SK-N-SH (cell line): Measurements from ENCODE around the gene ENTPD7. TPM values are rescaled to one million over a fixed set of nuclear protein-coding genes. Genes with fewer than 3 reads are reported as not detected.

Experiments used
- CTCF ChIA-PET: fragments of 300-600, 350-600 bp; formaldehyde crosslinking; extraction: SDS; loops from one replicate; lab custom pipeline; 2021; lab: Yijun Ruan, JAX
- POLR2A ChIA-PET: fragments of 350-600 bp; sonication (Branson Sonifier 250); formaldehyde crosslinking; extraction: SDS; loops from one replicate; lab custom pipeline; 2020; ENCODE audit warnings: antibody characterized with exemption, inconsistent platforms; lab: Yijun Ruan, JAX
- DNase-seq: peaks from one replicate; pipeline ENCODE4 v3.0.0; 2012
- H2AFZ ChIP-seq: fragments of 200-600 bp; sonication (generic); 2 replicates; pipeline ENCODE4 v1.8.1; 2016; ENCODE audit warnings: antibody characterized with exemption, mild to moderate bottlenecking, low read depth
- H3F3A ChIP-seq: fragments of 200-600 bp; sonication (generic); replicated peaks from 2 replicates; pipeline ENCODE3; 2016; ENCODE audit warnings: antibody characterized with exemption, mild to moderate bottlenecking; ENCODE audit not compliant: insufficient read depth
- H3K27ac ChIP-seq, 2 experiments: fragments of 200-500 bp in 1 of 2; fragments of 200-600 bp in 1 of 2; sonication (Bioruptor generic) in 1 of 2; sonication (generic), shearing (Covaris generic) in 1 of 2; 2 replicates each; pipeline versions ENCODE4 v1.5.1 to v1.6.1; 2014 to 2016; ENCODE audit warnings: low read depth in 2 of 2, inconsistent platforms in 1 of 2, low read length in 1 of 2, mild to moderate bottlenecking in 1 of 2, mixed read lengths in 1 of 2
- H3K27me3 ChIP-seq: fragments of 200-600 bp; sonication (generic), shearing (Covaris generic); 2 replicates; pipeline ENCODE4 v1.6.1; 2016; ENCODE audit warnings: mixed run types; ENCODE audit not compliant: insufficient read depth
- H3K36me3 ChIP-seq, 2 experiments: fragments of 200-500 bp in 1 of 2; fragments of 200-600 bp in 1 of 2; sonication (Bioruptor generic) in 1 of 2; sonication (generic) in 1 of 2; replicated peaks in 1 of 2; 2 replicates each; pipeline versions ENCODE3 to v1.5.1; 2014 to 2016; ENCODE audit warnings: low read length in 1 of 2, mild to moderate bottlenecking in 1 of 2; ENCODE audit not compliant: insufficient read depth in 2 of 2, control insufficient read depth in 1 of 2
- H3K4me1 ChIP-seq, 2 experiments: fragments of 200-500 bp in 1 of 2; fragments of 200-600 bp in 1 of 2; sonication (Bioruptor generic) in 1 of 2; sonication (generic), shearing (Covaris generic) in 1 of 2; 2 replicates each; pipeline versions ENCODE4 v1.5.1 to v1.6.1; 2014 to 2016; ENCODE audit warnings: low read depth in 1 of 2, low read length in 1 of 2, mixed run types in 1 of 2; ENCODE audit not compliant: insufficient read depth in 2 of 2, control insufficient read depth in 1 of 2
- H3K4me2 ChIP-seq: fragments of 200-600 bp; sonication (generic), shearing (Covaris generic); 2 replicates; pipeline ENCODE4 v1.6.1; 2017; ENCODE audit warnings: mixed run types
- H3K4me3 ChIP-seq, 2 experiments: fragments of 200-500 bp in 1 of 2; fragments of 200-600 bp in 1 of 2; sonication (Bioruptor generic) in 1 of 2; sonication (generic), shearing (Covaris generic) in 1 of 2; 2 replicates each; pipeline versions ENCODE4 v1.5.1 to v1.8.1; 2014 to 2016; ENCODE audit warnings: low read depth in 2 of 2, inconsistent platforms in 1 of 2, low read length in 1 of 2, mild to moderate bottlenecking in 1 of 2, mixed read lengths in 1 of 2, moderate library complexity in 1 of 2
- H3K79me2 ChIP-seq: fragments of 200-600 bp; sonication (generic); 2 replicates; pipeline ENCODE4 v1.8.1; 2017; ENCODE audit warnings: mild to moderate bottlenecking; ENCODE audit not compliant: insufficient read depth
- H3K9ac ChIP-seq: fragments of 200-600 bp; sonication (generic); 2 replicates; pipeline ENCODE4 v1.6.1; 2017; ENCODE audit warnings: mixed run types
- H3K9me2 ChIP-seq: fragments of 200-600 bp; sonication (generic); 2 replicates; pipeline ENCODE4 v1.6.1; 2017; ENCODE audit warnings: mixed run types
- H3K9me3 ChIP-seq: fragments of 200-600 bp; sonication (generic); 2 replicates; pipeline ENCODE4 v1.6.1; 2017; ENCODE audit warnings: mixed run types, mild to moderate bottlenecking, moderate library complexity
- H4K20me1 ChIP-seq: fragments of 200-600 bp; sonication (generic); 2 replicates; pipeline ENCODE4 v1.6.1; 2017; ENCODE audit warnings: mild to moderate bottlenecking, mixed run types; ENCODE audit not compliant: insufficient read depth
- CHD2 ChIP-seq: fragments of 150-350 bp; IDR thresholded peaks from 2 replicates; pipeline ENCODE4 v1.6.1; 2018; ENCODE audit warnings: low read length; ENCODE audit not compliant: partially characterized antibody
- FOXM1 ChIP-seq: IDR thresholded peaks from 2 replicates; pipeline ENCODE4 v1.4.0; 2012; ENCODE audit warnings: low read depth, mild to moderate bottlenecking
- GABPA ChIP-seq: IDR thresholded peaks from 2 replicates; pipeline ENCODE4 v1.4.0; 2012; ENCODE audit warnings: low read depth, mild to moderate bottlenecking
- JUND ChIP-seq: IDR thresholded peaks from 2 replicates; pipeline ENCODE4 v1.4.0; 2012
- MEF2A ChIP-seq: IDR thresholded peaks from 2 replicates; pipeline ENCODE4 v1.4.0; 2012; ENCODE audit warnings: low read depth, borderline replicate concordance
- MXI1 ChIP-seq: IDR thresholded peaks from 2 replicates; pipeline ENCODE4 v1.6.1; 2012; ENCODE audit warnings: mild to moderate bottlenecking, low read depth, low read length, improper control_type of control experiment
- NFIC ChIP-seq: IDR thresholded peaks from 2 replicates; pipeline ENCODE4 v1.4.0; 2012; ENCODE audit warnings: borderline replicate concordance
- NRF1 ChIP-seq: IDR thresholded peaks from 2 replicates; pipeline ENCODE4 v1.6.1; 2012; ENCODE audit warnings: low read depth, mild to moderate bottlenecking, low read length
- RXRA ChIP-seq: IDR thresholded peaks from 2 replicates; pipeline ENCODE4 v1.4.0; 2012; ENCODE audit warnings: low read depth, mild to moderate bottlenecking, borderline replicate concordance
- SMC3 ChIP-seq: IDR thresholded peaks from 2 replicates; pipeline ENCODE4 v1.6.1; 2012; ENCODE audit warnings: low read depth, low read length, improper control_type of control experiment
- TCF12 ChIP-seq: IDR thresholded peaks from 2 replicates; pipeline ENCODE4 v1.4.0; 2012
- TEAD4 ChIP-seq: IDR thresholded peaks from 2 replicates; pipeline ENCODE4 v1.4.0; 2012; ENCODE audit warnings: mild to moderate bottlenecking, borderline replicate concordance; ENCODE audit not compliant: insufficient read depth
- WGBS: methylation state at CpG from one replicate; pipeline ENCODE4 v1.1.6; 2017; ENCODE audit warnings: low lambda C conversion rate; 5-methylcytosine and 5-hydroxymethylcytosine counted together
- polyA plus RNA-seq, 3 experiments: library from polyadenylated mRNA; depleted of rRNA; stranded (reverse); fragments of >200 nt; gene quantifications; 2 replicates each; pipeline ENCODE4 v1.2.3, GENCODE V29; 2012
- TF ChIP-seq, protein P1 (sequence below): fragments of 150-350 bp; IDR thresholded peaks from 2 replicates; pipeline ENCODE4 v1.6.1; 2016; ENCODE audit warnings: mild to moderate bottlenecking, low read depth, low read length
- TF ChIP-seq, protein P2 (sequence below): IDR thresholded peaks from 2 replicates; pipeline ENCODE4; 2012
- TF ChIP-seq, protein P3 (sequence below): IDR thresholded peaks from 2 replicates; pipeline ENCODE4 v1.4.0; 2012; ENCODE audit warnings: low read depth, borderline replicate concordance
- TF ChIP-seq, protein P4 (sequence below): IDR thresholded peaks from 2 replicates; pipeline ENCODE4 v1.4.0; 2012; ENCODE audit warnings: low read depth, borderline replicate concordance
- TF ChIP-seq, protein P5 (sequence below): IDR thresholded peaks from 2 replicates; pipeline ENCODE4 v1.6.1; 2012; ENCODE audit warnings: mild to moderate bottlenecking, low read depth, low read length, moderate library complexity
- TF ChIP-seq, protein P6 (sequence below): fragments of 150-350 bp; IDR thresholded peaks from 2 replicates; pipeline ENCODE4 v1.6.1; 2017; ENCODE audit warnings: antibody characterized with exemption, low read length, low read depth, borderline replicate concordance

ENTPD7 gene
- polyA plus RNA-seq, 1 of the 3 experiments (the other 2 are of a cell fraction), result 3.9 TPM

DNA sequence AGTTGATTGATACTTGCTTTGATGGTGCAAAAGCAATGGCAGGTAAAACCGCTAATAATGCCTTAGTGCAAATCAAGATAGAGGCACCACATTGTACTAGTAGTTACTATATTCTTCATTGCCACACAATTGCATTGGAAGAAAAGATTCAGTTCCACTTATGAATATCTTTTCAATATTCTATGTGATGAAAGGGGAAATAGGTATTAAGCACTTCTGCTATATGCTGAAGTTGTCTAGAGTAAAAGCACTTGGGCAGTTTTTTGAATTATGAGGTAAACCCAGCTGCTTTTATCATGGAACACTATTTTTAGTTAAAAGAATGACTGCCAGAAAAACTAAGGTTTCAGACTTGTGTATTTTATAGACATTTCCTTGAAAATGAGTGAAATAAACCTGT, 15.5 kb downstream of the ENTPD7 start:
- Histone ChIP-seq H3K4me3 (no peak overlapping the region), H4K20me1 (no peaks in the 10 kb centered on the region), H3F3A (peaks cover 7% of the 10 kb centered on the region), H3K79me2 (peaks cover 38% of the 10 kb centered on the region)
- TF ChIP-seq TEAD4 (no peak), FOXM1 (no peak), MXI1 (no peak), GABPA (no peak), CHD2 (no peak), SMC3 (no peak), MEF2A (no peak), RXRA (no peak), TCF12 (no peak)
- TF ChIP-seq, protein P1, sequence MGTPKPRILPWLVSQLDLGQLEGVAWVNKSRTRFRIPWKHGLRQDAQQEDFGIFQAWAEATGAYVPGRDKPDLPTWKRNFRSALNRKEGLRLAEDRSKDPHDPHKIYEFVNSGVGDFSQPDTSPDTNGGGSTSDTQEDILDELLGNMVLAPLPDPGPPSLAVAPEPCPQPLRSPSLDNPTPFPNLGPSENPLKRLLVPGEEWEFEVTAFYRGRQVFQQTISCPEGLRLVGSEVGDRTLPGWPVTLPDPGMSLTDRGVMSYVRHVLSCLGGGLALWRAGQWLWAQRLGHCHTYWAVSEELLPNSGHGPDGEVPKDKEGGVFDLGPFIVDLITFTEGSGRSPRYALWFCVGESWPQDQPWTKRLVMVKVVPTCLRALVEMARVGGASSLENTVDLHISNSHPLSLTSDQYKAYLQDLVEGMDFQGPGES, result no peak
- TF ChIP-seq, protein P2, sequence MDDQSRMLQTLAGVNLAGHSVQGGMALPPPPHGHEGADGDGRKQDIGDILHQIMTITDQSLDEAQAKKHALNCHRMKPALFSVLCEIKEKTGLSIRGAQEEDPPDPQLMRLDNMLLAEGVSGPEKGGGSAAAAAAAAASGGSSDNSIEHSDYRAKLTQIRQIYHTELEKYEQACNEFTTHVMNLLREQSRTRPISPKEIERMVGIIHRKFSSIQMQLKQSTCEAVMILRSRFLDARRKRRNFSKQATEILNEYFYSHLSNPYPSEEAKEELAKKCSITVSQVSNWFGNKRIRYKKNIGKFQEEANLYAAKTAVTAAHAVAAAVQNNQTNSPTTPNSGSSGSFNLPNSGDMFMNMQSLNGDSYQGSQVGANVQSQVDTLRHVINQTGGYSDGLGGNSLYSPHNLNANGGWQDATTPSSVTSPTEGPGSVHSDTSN, result no peak
- TF ChIP-seq, protein P3, sequence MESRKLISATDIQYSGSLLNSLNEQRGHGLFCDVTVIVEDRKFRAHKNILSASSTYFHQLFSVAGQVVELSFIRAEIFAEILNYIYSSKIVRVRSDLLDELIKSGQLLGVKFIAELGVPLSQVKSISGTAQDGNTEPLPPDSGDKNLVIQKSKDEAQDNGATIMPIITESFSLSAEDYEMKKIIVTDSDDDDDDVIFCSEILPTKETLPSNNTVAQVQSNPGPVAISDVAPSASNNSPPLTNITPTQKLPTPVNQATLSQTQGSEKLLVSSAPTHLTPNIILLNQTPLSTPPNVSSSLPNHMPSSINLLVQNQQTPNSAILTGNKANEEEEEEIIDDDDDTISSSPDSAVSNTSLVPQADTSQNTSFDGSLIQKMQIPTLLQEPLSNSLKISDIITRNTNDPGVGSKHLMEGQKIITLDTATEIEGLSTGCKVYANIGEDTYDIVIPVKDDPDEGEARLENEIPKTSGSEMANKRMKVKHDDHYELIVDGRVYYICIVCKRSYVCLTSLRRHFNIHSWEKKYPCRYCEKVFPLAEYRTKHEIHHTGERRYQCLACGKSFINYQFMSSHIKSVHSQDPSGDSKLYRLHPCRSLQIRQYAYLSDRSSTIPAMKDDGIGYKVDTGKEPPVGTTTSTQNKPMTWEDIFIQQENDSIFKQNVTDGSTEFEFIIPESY, result no peak
- TF ChIP-seq, protein P4, sequence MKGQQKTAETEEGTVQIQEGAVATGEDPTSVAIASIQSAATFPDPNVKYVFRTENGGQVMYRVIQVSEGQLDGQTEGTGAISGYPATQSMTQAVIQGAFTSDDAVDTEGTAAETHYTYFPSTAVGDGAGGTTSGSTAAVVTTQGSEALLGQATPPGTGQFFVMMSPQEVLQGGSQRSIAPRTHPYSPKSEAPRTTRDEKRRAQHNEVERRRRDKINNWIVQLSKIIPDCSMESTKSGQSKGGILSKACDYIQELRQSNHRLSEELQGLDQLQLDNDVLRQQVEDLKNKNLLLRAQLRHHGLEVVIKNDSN, result no peak
- TF ChIP-seq, all 33 proteins: peak for 0
- no peak for DNase-seq
- Histone ChIP-seq H3K4me2 (no peak overlapping the region), H3K9ac (no peak overlapping the region), H3K36me3 (peaks cover 11 to 30% of the 10 kb centered on the region in 2 experiments), H3K4me1 (peaks cover 0 to 4% of the 10 kb centered on the region in 2 experiments; a peak in 2 of 4 replicates), H3K27me3 (no peaks in the 10 kb centered on the region), H3K9me2 (no peaks in the 10 kb centered on the region), H3K9me3 (no peaks in the 10 kb centered on the region), H2AFZ (no peak overlapping the region), H3K27ac (no peak overlapping the region)
- ChIA-PET POLR2A (no interaction called here), CTCF (no interaction called here)
- 96% methylated on average over 1 of the region's 1 CpG for WGBS

DNA sequence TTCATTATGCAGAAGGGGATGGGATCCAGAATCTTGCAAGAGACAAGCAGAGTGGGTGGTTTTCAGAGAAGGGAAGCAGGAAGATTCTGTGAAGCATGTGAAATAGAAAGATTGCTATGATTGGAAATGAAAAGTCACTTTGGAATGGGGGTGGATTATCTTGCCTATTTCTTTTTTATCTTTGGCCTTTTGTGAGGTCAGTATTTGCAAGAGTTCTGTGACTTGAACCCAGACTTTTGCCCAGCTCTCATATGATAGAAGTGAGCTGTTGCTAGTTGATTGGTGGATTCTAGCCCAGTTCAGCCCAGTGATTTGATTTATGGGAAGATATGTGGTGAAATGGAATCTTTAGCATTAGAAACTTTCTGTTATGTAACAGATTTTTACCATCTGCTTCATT, 17.1 kb downstream of the ENTPD7 start:
- Histone ChIP-seq H3K4me2 (no peak overlapping the region), H3K9ac (no peak overlapping the region), H3K9me2 (no peaks in the 10 kb centered on the region), H3K27ac (peak overlapping the region; percentile 47 to 53; a peak in 3 of 4 replicates), H3K9me3 (no peaks in the 10 kb centered on the region), H3K36me3 (peaks cover 22 to 35% of the 10 kb centered on the region in 2 experiments), H3K4me1 (peaks cover 0 to 4% of the 10 kb centered on the region in 2 experiments; a peak in 2 of 4 replicates), H3K27me3 (no peaks in the 10 kb centered on the region), H3K79me2 (peaks cover 30% of the 10 kb centered on the region), H2AFZ (no peak overlapping the region), H4K20me1 (no peaks in the 10 kb centered on the region), H3K4me3 (no peak overlapping the region), H3F3A (peaks cover 7% of the 10 kb centered on the region)
- POLR2A ChIA-PET, result no interaction called here
- DNase-seq, result no peak
- CTCF ChIA-PET, result interaction anchor here (1.3 kb wide), 1 partner anchor 46 kb away, joined by 3 read pairs; no protein-coding TSS in a partner anchor
- TF ChIP-seq NFIC (peak; percentile 16; the same call in 1 of the 2 replicates), JUND (peak; percentile 52), MEF2A (no peak), NRF1 (no peak)
- TF ChIP-seq, protein P5, sequence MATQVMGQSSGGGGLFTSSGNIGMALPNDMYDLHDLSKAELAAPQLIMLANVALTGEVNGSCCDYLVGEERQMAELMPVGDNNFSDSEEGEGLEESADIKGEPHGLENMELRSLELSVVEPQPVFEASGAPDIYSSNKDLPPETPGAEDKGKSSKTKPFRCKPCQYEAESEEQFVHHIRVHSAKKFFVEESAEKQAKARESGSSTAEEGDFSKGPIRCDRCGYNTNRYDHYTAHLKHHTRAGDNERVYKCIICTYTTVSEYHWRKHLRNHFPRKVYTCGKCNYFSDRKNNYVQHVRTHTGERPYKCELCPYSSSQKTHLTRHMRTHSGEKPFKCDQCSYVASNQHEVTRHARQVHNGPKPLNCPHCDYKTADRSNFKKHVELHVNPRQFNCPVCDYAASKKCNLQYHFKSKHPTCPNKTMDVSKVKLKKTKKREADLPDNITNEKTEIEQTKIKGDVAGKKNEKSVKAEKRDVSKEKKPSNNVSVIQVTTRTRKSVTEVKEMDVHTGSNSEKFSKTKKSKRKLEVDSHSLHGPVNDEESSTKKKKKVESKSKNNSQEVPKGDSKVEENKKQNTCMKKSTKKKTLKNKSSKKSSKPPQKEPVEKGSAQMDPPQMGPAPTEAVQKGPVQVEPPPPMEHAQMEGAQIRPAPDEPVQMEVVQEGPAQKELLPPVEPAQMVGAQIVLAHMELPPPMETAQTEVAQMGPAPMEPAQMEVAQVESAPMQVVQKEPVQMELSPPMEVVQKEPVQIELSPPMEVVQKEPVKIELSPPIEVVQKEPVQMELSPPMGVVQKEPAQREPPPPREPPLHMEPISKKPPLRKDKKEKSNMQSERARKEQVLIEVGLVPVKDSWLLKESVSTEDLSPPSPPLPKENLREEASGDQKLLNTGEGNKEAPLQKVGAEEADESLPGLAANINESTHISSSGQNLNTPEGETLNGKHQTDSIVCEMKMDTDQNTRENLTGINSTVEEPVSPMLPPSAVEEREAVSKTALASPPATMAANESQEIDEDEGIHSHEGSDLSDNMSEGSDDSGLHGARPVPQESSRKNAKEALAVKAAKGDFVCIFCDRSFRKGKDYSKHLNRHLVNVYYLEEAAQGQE, result no peak
- TF ChIP-seq, protein P6, sequence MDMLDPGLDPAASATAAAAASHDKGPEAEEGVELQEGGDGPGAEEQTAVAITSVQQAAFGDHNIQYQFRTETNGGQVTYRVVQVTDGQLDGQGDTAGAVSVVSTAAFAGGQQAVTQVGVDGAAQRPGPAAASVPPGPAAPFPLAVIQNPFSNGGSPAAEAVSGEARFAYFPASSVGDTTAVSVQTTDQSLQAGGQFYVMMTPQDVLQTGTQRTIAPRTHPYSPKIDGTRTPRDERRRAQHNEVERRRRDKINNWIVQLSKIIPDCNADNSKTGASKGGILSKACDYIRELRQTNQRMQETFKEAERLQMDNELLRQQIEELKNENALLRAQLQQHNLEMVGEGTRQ, result no peak
- TF ChIP-seq, protein P4, result no peak
